CD1c-positive myeloid dendritic cell (primary cell): Measurements from ENCODE around the gene URM1.

Source experiments
- DNase-seq: peaks from one replicate; pipeline ENCODE4 v3.0.0-alpha.2; 2016; ENCODE audit errors: extremely low spot score

Gene URM1

GRCh38 chr9:128385496-128386460, 14.6 kb downstream of the URM1 start:
- DNase-seq: no peak

GRCh38 chr9:128388150-128388549, 17.0 kb downstream of the URM1 start:
- DNase-seq: no peak

- no peak for DNase-seq
Observed at GRCh38 chr9:128389395-128390149, 18.4 kb downstream of the URM1 start.

- no peak for DNase-seq
Observed at GRCh38 chr9:128390150-128390812, 19.1 kb downstream of the URM1 start.

GRCh38 chr9:128390813-128391711, 19.9 kb downstream of the URM1 start:
- DNase-seq: no peak

GRCh38 chr9:128391956-128392301, 20.8 kb downstream of the URM1 start:
- DNase-seq: no peak

- DNase-seq: no peak
Observed at GRCh38 chr9:128392302-128393144, 21.3 kb downstream of the URM1 start.

- DNase-seq: no peak
Observed at GRCh38 chr9:128393145-128393775, 22.1 kb downstream of the URM1 start.

GRCh38 chr9:128393970-128394369, 22.8 kb downstream of the URM1 start:
- no peak for DNase-seq

- no peak for DNase-seq
Observed at GRCh38 chr9:128394379-128395168, 23.4 kb downstream of the URM1 start.

GRCh38 chr9:128396970-128397613, 25.9 kb downstream of the URM1 start:
- peak; percentile 42 for DNase-seq

GRCh38 chr9:128397831-128398230, 26.7 kb downstream of the URM1 start:
- no peak for DNase-seq

- DNase-seq: no peak
Observed at GRCh38 chr9:128399861-128400260, 28.7 kb downstream of the URM1 start.

GRCh38 chr9:128404560-128404959, 33.4 kb downstream of the URM1 start:
- DNase-seq: no peak

- DNase-seq: no peak
Observed at GRCh38 chr9:128405077-128405779, 34.1 kb downstream of the URM1 start.

- no peak for DNase-seq
Observed at GRCh38 chr9:128405780-128406171, 34.6 kb downstream of the URM1 start.

GRCh38 chr9:128406848-128407391, 35.7 kb downstream of the URM1 start:
- DNase-seq: no peak

GRCh38 chr9:128408963-128409431, 37.8 kb downstream of the URM1 start:
- DNase-seq: no peak
